ENCODE results near the gene S100A1.
"Not testable (repeated sequence)": the region's sequence is repeated elsewhere in the genome, so short reads cannot be mapped to it uniquely, and the experiment has no call there.

DNA sequence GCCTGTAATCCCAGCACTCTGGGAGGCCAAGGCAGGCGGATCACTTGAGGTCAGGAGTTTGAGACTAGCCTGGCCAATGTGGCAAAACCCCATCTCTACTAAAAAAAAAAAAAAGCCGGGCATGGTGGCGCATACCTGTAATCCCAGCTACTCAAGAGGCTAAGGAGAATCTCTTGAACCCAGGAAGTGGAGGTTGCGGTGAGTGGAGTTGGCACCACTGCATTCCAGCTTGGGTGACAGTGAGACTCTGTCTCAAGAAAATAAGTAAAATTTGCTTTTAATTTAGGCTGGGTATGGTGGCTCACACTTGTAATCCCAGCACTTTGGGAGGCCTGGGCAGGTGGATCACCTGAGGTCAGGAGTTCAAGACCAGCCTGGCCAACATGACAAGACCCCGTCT, 12.0 kb downstream of the S100A1 start:
- TF ChIP-seq, protein P1, sequence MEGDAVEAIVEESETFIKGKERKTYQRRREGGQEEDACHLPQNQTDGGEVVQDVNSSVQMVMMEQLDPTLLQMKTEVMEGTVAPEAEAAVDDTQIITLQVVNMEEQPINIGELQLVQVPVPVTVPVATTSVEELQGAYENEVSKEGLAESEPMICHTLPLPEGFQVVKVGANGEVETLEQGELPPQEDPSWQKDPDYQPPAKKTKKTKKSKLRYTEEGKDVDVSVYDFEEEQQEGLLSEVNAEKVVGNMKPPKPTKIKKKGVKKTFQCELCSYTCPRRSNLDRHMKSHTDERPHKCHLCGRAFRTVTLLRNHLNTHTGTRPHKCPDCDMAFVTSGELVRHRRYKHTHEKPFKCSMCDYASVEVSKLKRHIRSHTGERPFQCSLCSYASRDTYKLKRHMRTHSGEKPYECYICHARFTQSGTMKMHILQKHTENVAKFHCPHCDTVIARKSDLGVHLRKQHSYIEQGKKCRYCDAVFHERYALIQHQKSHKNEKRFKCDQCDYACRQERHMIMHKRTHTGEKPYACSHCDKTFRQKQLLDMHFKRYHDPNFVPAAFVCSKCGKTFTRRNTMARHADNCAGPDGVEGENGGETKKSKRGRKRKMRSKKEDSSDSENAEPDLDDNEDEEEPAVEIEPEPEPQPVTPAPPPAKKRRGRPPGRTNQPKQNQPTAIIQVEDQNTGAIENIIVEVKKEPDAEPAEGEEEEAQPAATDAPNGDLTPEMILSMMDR (IDR thresholded peaks at IDR 0.05): not testable (repeated sequence)
- not testable (repeated sequence) for TF ChIP-seq POLR2AphosphoS5 (IDR thresholded peaks at IDR 0.05); EP300 (IDR thresholded peaks at IDR 0.05; ENCODE audit: low read depth); POLR2A (IDR thresholded peaks at IDR 0.05)
